ENCODE data around the gene CRYBG2.
"Not testable (repeated sequence)": the region's sequence is repeated elsewhere in the genome, so short reads cannot be mapped to it uniquely, and the experiment has no call there.

Gene CRYBG2

GRCh38 chr1:26353976-26354820 is at the start of gene CRYBG2:
Gene CRYBG2, minus strand, starts transcription at chr1:26354130. Its CDS starts 7,473 bp downstream, at chr1:26346657.
- DNase-seq (ENCODE audit: low spot score), result no peak

- DNase-seq (ENCODE audit: low spot score), result no peak
Measured at GRCh38 chr1:26403656-26404055, 49.7 kb upstream of the CRYBG2 start.

GRCh38 chr1:26401891-26402290 is 48.0 kb upstream of the CRYBG2 start:
- no peak for DNase-seq (ENCODE audit: low spot score)

- no peak for DNase-seq (ENCODE audit: low spot score)
Measured at GRCh38 chr1:26399034-26399433, 45.1 kb upstream of the CRYBG2 start.

- DNase-seq (ENCODE audit: low spot score), result no peak
Measured at GRCh38 chr1:26395754-26396153, 41.8 kb upstream of the CRYBG2 start.

- no peak for DNase-seq (ENCODE audit: low spot score)
Measured at GRCh38 chr1:26391450-26391849, 37.5 kb upstream of the CRYBG2 start.

- DNase-seq (ENCODE audit: low spot score), result no peak
Measured at GRCh38 chr1:26389604-26390247, 35.8 kb upstream of the CRYBG2 start.

- no peak for DNase-seq (ENCODE audit: low spot score)
Measured at GRCh38 chr1:26388791-26389445, 35.0 kb upstream of the CRYBG2 start.

GRCh38 chr1:26387447-26387846 is 33.5 kb upstream of the CRYBG2 start:
- DNase-seq (ENCODE audit: low spot score), result no peak

GRCh38 chr1:26385063-26385462 is 31.1 kb upstream of the CRYBG2 start:
- DNase-seq (ENCODE audit: low spot score), result not testable (repeated sequence)

- no peak for DNase-seq (ENCODE audit: low spot score)
Measured at GRCh38 chr1:26384076-26384475, 30.1 kb upstream of the CRYBG2 start.

- DNase-seq (ENCODE audit: low spot score), result no peak
Measured at GRCh38 chr1:26378879-26379251, 24.9 kb upstream of the CRYBG2 start.

GRCh38 chr1:26378088-26378878 is 24.4 kb upstream of the CRYBG2 start:
- DNase-seq (ENCODE audit: low spot score), result no peak

- DNase-seq (ENCODE audit: low spot score), result no peak
Measured at GRCh38 chr1:26376050-26376449, 22.1 kb upstream of the CRYBG2 start.

- DNase-seq (ENCODE audit: low spot score), result no peak
Measured at GRCh38 chr1:26375081-26375480, 21.2 kb upstream of the CRYBG2 start.

- DNase-seq (ENCODE audit: low spot score), result not testable (repeated sequence)
Measured at GRCh38 chr1:26374361-26374760, 20.4 kb upstream of the CRYBG2 start.

GRCh38 chr1:26373789-26374188 is 19.9 kb upstream of the CRYBG2 start:
- no peak for DNase-seq (ENCODE audit: low spot score)

- no peak for DNase-seq (ENCODE audit: low spot score)
Measured at GRCh38 chr1:26373281-26373680, 19.4 kb upstream of the CRYBG2 start.

GRCh38 chr1:26372611-26373010 is 18.7 kb upstream of the CRYBG2 start, which contains the start of gene ZNF683:
Gene ZNF683, minus strand, starts transcription at chr1:26372750. Its CDS starts 4,179 bp downstream, at chr1:26368571.
- DNase-seq (ENCODE audit: low spot score), result not testable (repeated sequence)

GRCh38 chr1:26372039-26372438 is 18.1 kb upstream of the CRYBG2 start:
- no peak for DNase-seq (ENCODE audit: low spot score)

- DNase-seq (ENCODE audit: low spot score), result no peak
Measured at GRCh38 chr1:26370591-26371382, 16.9 kb upstream of the CRYBG2 start.

All from left forelimb (tissue), 1 donor.